Lower lobe of right lung (tissue), 2 donors: ENCODE results near the gene TDRD7. TPM values are rescaled to one million over a fixed set of nuclear protein-coding genes. Genes with fewer than 3 reads are reported as not detected.

ENCODE experiments used
- ATAC-seq, 2 donors: fragments of 200-7000 bp; cut with Tn5 transposase; one replicate each; pipeline ENCODE4 v1.9.1; 2020 to 2022; ENCODE audit warnings: mild to moderate bottlenecking in 2 of 2, moderate library complexity in 2 of 2
- DNase-seq: peaks from one replicate; pipeline ENCODE4 v3.0.0-alpha.2; 2020
- H3K27ac ChIP-seq: fragments of 200-600 bp; one replicate; pipeline ENCODE4 v1.8.0; 2022
- H3K27me3 ChIP-seq: fragments of 200-600 bp; one replicate; pipeline ENCODE4 v1.8.0; 2022; ENCODE audit warnings: low read depth
- H3K36me3 ChIP-seq: fragments of 200-600 bp; one replicate; pipeline ENCODE4 v1.8.0; 2022; ENCODE audit warnings: mild to moderate bottlenecking
- H3K4me1 ChIP-seq: fragments of 200-600 bp; one replicate; pipeline ENCODE4 v1.8.0; 2022
- H3K4me3 ChIP-seq: fragments of 200-600 bp; one replicate; pipeline ENCODE4 v1.8.0; 2022; ENCODE audit warnings: mild to moderate bottlenecking
- H3K9me3 ChIP-seq: fragments of 200-600 bp; one replicate; pipeline ENCODE4 v1.8.0; 2022
- CTCF ChIP-seq: fragments of 200-600 bp; IDR thresholded peaks from one replicate; pipeline ENCODE4 v1.8.0; 2022; ENCODE audit warnings: antibody characterized with exemption, mild to moderate bottlenecking
- intact Hi-C: fragments of 100-400 bp; cut with DNase I; formaldehyde crosslinking; loops from one replicate; pipeline ENCODE4 v1.11.0; 2022
- microRNA-seq: library from miRNA; unstranded; fragments of <30 nt; microRNA quantifications from one replicate; pipeline ENCODE4 v1.2.0, GENCODE V29; 2020; ENCODE audit warnings: borderline number of aligned reads
- total RNA-seq: library from RNA; stranded (reverse); fragmentation: NEBNext Ultra II Directional; extraction: Animal tissue kit (Norgen Biotek cat#: 25700); gene quantifications from one replicate; pipeline ENCODE4 v1.2.1, GENCODE V29; 2021
- donor health status: DM: no; HTN: yes; CAD: no; lungs with severe emphysema.

Gene TDRD7
- total RNA-seq, 1 donor from 2014 or later: 22.2 TPM

GRCh38 chr9:97535771-97536170 lies 123.9 kb downstream of the TDRD7 start:
- Histone ChIP-seq H3K27me3 (no peaks in the 10 kb centered on the region), H3K36me3 (no peaks in the 10 kb centered on the region), H3K27ac (no peak overlapping the region), H3K4me1 (no peaks in the 10 kb centered on the region), H3K4me3 (no peak overlapping the region), H3K9me3 (peaks cover 6% of the 10 kb centered on the region)
- DNase-seq: no peak
- TF ChIP-seq CTCF: no peak
- ATAC-seq: no peak
- intact Hi-C loops: no loop called here

DNA sequence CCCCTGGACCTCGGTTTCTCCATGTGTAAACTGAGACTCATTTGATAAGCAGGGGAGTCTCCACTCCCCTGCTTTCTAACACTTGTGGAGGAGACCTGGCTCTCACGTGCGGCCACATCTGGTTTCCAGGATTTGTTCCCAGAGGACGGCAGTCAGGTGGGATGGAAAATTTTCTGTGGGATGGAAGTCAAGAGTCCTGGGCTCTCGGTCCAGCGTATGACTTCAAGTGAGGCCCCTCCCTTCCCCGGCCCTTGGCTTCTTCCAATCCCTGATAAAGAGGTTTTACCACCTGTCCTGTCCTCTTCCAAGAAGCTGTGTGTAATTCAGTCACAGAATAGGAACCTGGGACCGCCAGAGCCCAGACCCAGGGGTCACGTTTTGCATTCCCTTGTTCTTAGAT lies 124.6 kb downstream of the TDRD7 start:
- Histone ChIP-seq H3K27ac (no peak overlapping the region), H3K4me3 (no peak overlapping the region), H3K27me3 (no peaks in the 10 kb centered on the region), H3K36me3 (no peaks in the 10 kb centered on the region), H3K9me3 (peaks cover 6% of the 10 kb centered on the region), H3K4me1 (no peaks in the 10 kb centered on the region)
- TF ChIP-seq CTCF: no peak
- intact Hi-C loops: no loop called here
- DNase-seq: no peak
- ATAC-seq: no peak

DNA sequence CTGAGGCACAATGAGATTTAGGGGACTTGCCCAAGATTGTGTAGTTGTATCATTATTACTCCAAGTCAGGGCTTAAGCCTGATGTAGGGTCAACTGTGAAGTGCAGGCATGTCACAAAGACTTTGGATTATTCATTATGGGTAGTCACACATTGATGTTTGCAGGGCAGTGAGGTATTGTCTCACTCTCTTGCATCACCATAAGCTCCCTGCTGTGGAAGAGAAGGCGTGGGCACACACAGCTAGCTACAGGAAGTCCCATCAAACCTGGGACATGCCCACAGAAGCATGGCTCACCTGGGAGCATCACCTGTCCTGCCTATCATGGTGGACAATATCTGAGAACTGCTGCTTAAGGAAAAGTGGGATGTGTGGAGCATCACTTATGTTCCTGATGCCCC lies 131.7 kb downstream of the TDRD7 start:
- no peak overlapping the region for H3K27ac ChIP-seq
- no peak for TF ChIP-seq CTCF
- no peaks in the 10 kb centered on the region for H3K4me1 ChIP-seq
- H3K27me3 ChIP-seq: no peaks in the 10 kb centered on the region
- no peak overlapping the region for H3K4me3 ChIP-seq
- intact Hi-C loops: no loop called here
- DNase-seq (no peak), ATAC-seq (no peak)
- no peaks in the 10 kb centered on the region for H3K36me3 ChIP-seq
- no peaks in the 10 kb centered on the region for H3K9me3 ChIP-seq

DNA sequence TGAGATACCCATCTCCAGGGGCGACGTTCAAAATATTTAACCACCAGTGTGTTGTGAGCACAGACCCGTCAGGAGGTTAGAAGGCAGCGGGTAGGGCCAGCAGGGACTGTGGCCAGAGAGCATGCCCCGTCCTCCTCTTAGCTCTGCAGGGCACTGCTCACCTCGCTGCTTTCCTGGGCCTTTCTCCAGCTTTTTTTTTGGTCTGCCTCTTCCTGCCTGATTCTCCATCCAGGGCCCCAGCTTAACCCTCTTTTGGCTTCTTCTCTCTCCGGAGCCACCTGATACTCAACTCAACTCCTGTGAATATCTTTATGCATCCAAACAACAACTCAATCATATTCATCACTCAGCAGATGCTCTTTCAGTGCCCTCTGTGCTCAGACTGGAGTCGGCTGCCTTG lies 133.6 kb downstream of the TDRD7 start:
- ATAC-seq: no peak
- no peak overlapping the region for H3K27ac ChIP-seq

More for the DNA sequence above, 133.6 kb downstream of the TDRD7 start:
- H3K4me1 ChIP-seq: no peaks in the 10 kb centered on the region
- DNase-seq: no peak
- TF ChIP-seq CTCF: no peak
- no peaks in the 10 kb centered on the region for H3K36me3 ChIP-seq
- H3K4me3 ChIP-seq: no peak overlapping the region
- H3K9me3 ChIP-seq: no peaks in the 10 kb centered on the region
- intact Hi-C loops: no loop called here
- H3K27me3 ChIP-seq: no peaks in the 10 kb centered on the region

Small RNA genes lying within 50 kb of the gene (microRNA-seq; reads per million reads assigned to microRNA genes)
- not detected for gene MIR1302-8

Other genes starting within 250 kb of the TDRD7 start
- 11.3 TPM for gene CCDC180, start 104.4 kb upstream of the TDRD7 start, total RNA-seq
- gene TMOD1, start 89.6 kb downstream of the TDRD7 start, total RNA-seq: 7.9 TPM
- gene TSTD2, start 221.3 kb downstream of the TDRD7 start, total RNA-seq: 18.6 TPM
- 22.8 TPM for gene NCBP1, start 221.7 kb downstream of the TDRD7 start, total RNA-seq